HCT116 (cell line): ENCODE data around the gene MALSU1. TPM values are rescaled to one million over a fixed set of nuclear protein-coding genes. Genes with fewer than 3 reads are reported as not detected.

Source experiments
- ATAC-seq: fragments of 200-7000 bp; cut with Tn5 transposase; 2 replicates; pipeline ENCODE4 v1.9.1; 2020; ENCODE audit warnings: mild to moderate bottlenecking, moderate library complexity
- Bru-seq: library from RNA; stranded (reverse); fragments of 400-500 nt; gene quantifications from one replicate; lab custom pipeline; 2021; lab: Mats Ljungman, UMichigan
- BruChase-seq, 2 experiments: library from RNA; stranded (reverse); fragments of 400-500 nt; gene quantifications; one replicate each; lab custom pipeline; 2021; lab: Mats Ljungman, UMichigan
- BruUV-seq: library from RNA; stranded (reverse); fragments of 400-500 nt; replicated peaks from 2 replicates; lab custom pipeline; 2021; lab: Mats Ljungman, UMichigan
- CTCF ChIA-PET: fragments of 300-600 bp; sonication (Branson Sonifier 250); formaldehyde crosslinking; loops from one replicate; lab custom pipeline; 2021; ENCODE audit warnings: antibody characterized with exemption; lab: Charles Lee
- POLR2A ChIA-PET: fragments of 300-600, 350-600 bp; sonication (Branson Sonifier 250); formaldehyde crosslinking; loops from one replicate; lab custom pipeline; 2021; ENCODE audit warnings: antibody characterized with exemption; lab: Charles Lee
- RAD21 ChIA-PET, 2 experiments: fragments of 300-600 bp; sonication (Branson Sonifier 250); formaldehyde crosslinking; loops; one replicate each; lab custom pipeline; 2023; ENCODE audit warnings: low total read pairs in 2 of 2; ENCODE audit not compliant: uncharacterized antibody in 2 of 2, unreplicated experiment in 2 of 2, low non-redundant PET in 1 of 2; lab: Charles Lee
- DNase-seq: peaks from one replicate; pipeline ENCODE4 v3.0.0-alpha.2; 2010; ENCODE audit warnings: low read depth, low spot score
- H2AFZ ChIP-seq: fragments of 200-600 bp; shearing (Covaris generic), sonication (generic); 2 replicates; pipeline ENCODE4 v1.6.1; 2017; ENCODE audit warnings: low read depth, mixed run types, mixed read lengths, antibody characterized with exemption, low read length; ENCODE audit not compliant: poor library complexity, severe bottlenecking
- H3K27ac ChIP-seq: 2 replicates; pipeline ENCODE4 v1.5.1; 2012; ENCODE audit warnings: low read depth, low read length
- H3K27me3 ChIP-seq: fragments of 200-600 bp; sonication (generic); 2 replicates; pipeline ENCODE4 v1.6.1; 2016; ENCODE audit warnings: mixed run types, low read length, mixed read lengths; ENCODE audit not compliant: insufficient read depth
- H3K36me3 ChIP-seq, 2 experiments: fragments of 200-500 bp in 1 of 2; fragments of 200-600 bp in 1 of 2; sonication (Bioruptor generic) in 1 of 2; sonication (generic) in 1 of 2; 2 replicates each; pipeline versions ENCODE4 v1.5.1 to v1.6.1; 2014 to 2016; ENCODE audit warnings: low read length in 2 of 2, inconsistent platforms in 1 of 2, mixed read lengths in 1 of 2, mixed run types in 1 of 2; ENCODE audit not compliant: insufficient read depth in 2 of 2, control insufficient read depth in 1 of 2
- H3K4me1 ChIP-seq, 2 experiments: fragments of 200-600 bp in 1 of 2; sonication (generic) in 1 of 2; 2 replicates each; pipeline versions ENCODE4 v1.5.1 to v1.6.1; 2012 to 2017; ENCODE audit warnings: low read length in 2 of 2, inconsistent platforms in 1 of 2, mild to moderate bottlenecking in 1 of 2, mixed read lengths in 1 of 2, mixed run types in 1 of 2, moderate library complexity in 1 of 2; ENCODE audit not compliant: insufficient read depth in 2 of 2, control insufficient read depth in 1 of 2
- H3K4me2 ChIP-seq: fragments of 200-600 bp; sonication (generic); 2 replicates; pipeline ENCODE4 v1.6.1; 2017; ENCODE audit warnings: mixed run types, low read length, mixed read lengths
- H3K4me3 ChIP-seq, 2 experiments: fragments of 200-600 bp in 1 of 2; sonication (generic) in 1 of 2; replicated peaks in 1 of 2; 2 replicates each; pipeline ENCODE4 v1.5.1; 2011 to 2016; ENCODE audit warnings: low read length in 2 of 2, control low read depth in 1 of 2, low read depth in 1 of 2, mild to moderate bottlenecking in 1 of 2, mixed read lengths in 1 of 2, mixed run types in 1 of 2
- H3K79me2 ChIP-seq: fragments of 200-600 bp; sonication (generic); 2 replicates; pipeline ENCODE4 v1.6.1; 2017; ENCODE audit warnings: mild to moderate bottlenecking, mixed run types, low read length, moderate library complexity, mixed read lengths; ENCODE audit not compliant: insufficient read depth
- H3K9ac ChIP-seq: fragments of 200-600 bp; sonication (generic); 2 replicates; pipeline ENCODE4 v1.6.1; 2016; ENCODE audit warnings: low read length, mixed read lengths
- H3K9me2 ChIP-seq: fragments of 200-600 bp; sonication (generic), shearing (Covaris generic); 2 replicates; pipeline ENCODE4 v1.6.1; 2017; ENCODE audit warnings: mixed run types, mild to moderate bottlenecking, moderate library complexity; ENCODE audit not compliant: insufficient read depth
- H3K9me3 ChIP-seq, 2 experiments: fragments of 200-500 bp in 1 of 2; fragments of 200-600 bp in 1 of 2; sonication (Bioruptor generic) in 1 of 2; sonication (generic) in 1 of 2; 2 replicates each; pipeline ENCODE4 v1.6.1; 2014 to 2017; ENCODE audit warnings: low read length in 2 of 2, mixed read lengths in 2 of 2, inconsistent platforms in 1 of 2, low read depth in 1 of 2, mild to moderate bottlenecking in 1 of 2, mixed run types in 1 of 2, moderate library complexity in 1 of 2; ENCODE audit not compliant: control insufficient read depth in 1 of 2, insufficient read depth in 1 of 2
- H4K20me1 ChIP-seq: fragments of 200-600 bp; sonication (generic), shearing (Covaris generic); 2 replicates; pipeline ENCODE4 v1.6.1; 2017; ENCODE audit warnings: mixed run types, mild to moderate bottlenecking, moderate library complexity; ENCODE audit not compliant: insufficient read depth
- ATF3 ChIP-seq: IDR thresholded peaks from 2 replicates; pipeline ENCODE4 v1.6.1; 2012
- CBX3 ChIP-seq: IDR thresholded peaks from 2 replicates; pipeline ENCODE4 v1.6.1; 2012; ENCODE audit warnings: low read depth
- CEBPB ChIP-seq: IDR thresholded peaks from 2 replicates; pipeline ENCODE4 v1.6.1; 2012; ENCODE audit warnings: low read depth
- CTCF ChIP-seq, 3 experiments: fragments of 200-600 bp in 1 of 3; sonication (generic) in 1 of 3; IDR thresholded peaks in 2 of 3; conservative IDR thresholded peaks in 1 of 3; 2 replicates each; pipeline ENCODE4 v1.5.1; 2012 to 2017; ENCODE audit warnings: low read depth in 2 of 3, low read length in 2 of 3, antibody characterized with exemption in 1 of 3, borderline replicate concordance in 1 of 3, control low read depth in 1 of 3, mild to moderate bottlenecking in 1 of 3, mixed read lengths in 1 of 3, mixed run types in 1 of 3, moderate library complexity in 1 of 3; ENCODE audit not compliant: insufficient read depth in 1 of 3
- EGR1 ChIP-seq: IDR thresholded peaks from 2 replicates; pipeline ENCODE4 v1.6.1; 2012; ENCODE audit warnings: low read depth
- ELF1 ChIP-seq: IDR thresholded peaks from 2 replicates; pipeline ENCODE4 v1.6.1; 2012; ENCODE audit warnings: low read depth, borderline replicate concordance
- EZH2phosphoT487 ChIP-seq: fragments of 200-600 bp; IDR thresholded peaks from 2 replicates; pipeline ENCODE4 v1.6.1; 2018; ENCODE audit warnings: antibody characterized with exemption, borderline replicate concordance
- FOSL1 ChIP-seq: IDR thresholded peaks from 2 replicates; pipeline ENCODE4 v1.6.1; 2012; ENCODE audit warnings: low read depth
- JUND ChIP-seq: IDR thresholded peaks from 2 replicates; pipeline ENCODE4 v1.6.1; 2012
- POLR2A ChIP-seq: IDR thresholded peaks from 2 replicates; pipeline ENCODE4 v1.7.0; 2011; ENCODE audit warnings: borderline replicate concordance; ENCODE audit not compliant: insufficient read depth, insufficient read length; ENCODE audit errors: extremely low read depth
- POLR2AphosphoS5 ChIP-seq: IDR thresholded peaks from 2 replicates; pipeline ENCODE4 v1.6.1; 2011; ENCODE audit warnings: mild to moderate bottlenecking, low read depth, low read length, moderate library complexity
- RAD21 ChIP-seq: IDR thresholded peaks from 2 replicates; pipeline ENCODE4 v1.6.1; 2012; ENCODE audit warnings: low read depth, mild to moderate bottlenecking
- SIN3A ChIP-seq: IDR thresholded peaks from 2 replicates; pipeline ENCODE4 v1.6.1; 2012; ENCODE audit warnings: low read depth
- SP1 ChIP-seq: IDR thresholded peaks from 2 replicates; pipeline ENCODE4 v1.6.1; 2012; ENCODE audit warnings: low read depth
- TCF7L2 ChIP-seq: IDR thresholded peaks from 2 replicates; pipeline ENCODE4 v1.7.0; 2011; ENCODE audit warnings: borderline replicate concordance, inconsistent platforms; ENCODE audit not compliant: insufficient read depth, insufficient read length; ENCODE audit errors: extremely low read depth
- YY1 ChIP-seq: IDR thresholded peaks from 2 replicates; pipeline ENCODE4 v1.6.1; 2011; ENCODE audit warnings: low read length, low read depth, moderate library complexity, mild to moderate bottlenecking; ENCODE audit not compliant: insufficient replicate concordance; ENCODE audit errors: extremely low read depth
- ZBTB33 ChIP-seq: IDR thresholded peaks from 2 replicates; pipeline ENCODE4 v1.6.1; 2011; ENCODE audit warnings: mild to moderate bottlenecking, low read length, moderate library complexity; ENCODE audit not compliant: insufficient replicate concordance; ENCODE audit errors: extremely low read depth
- ZFX ChIP-seq: fragments of 450-650 bp; IDR thresholded peaks from 2 replicates; pipeline ENCODE4 v1.6.1; 2017
- ZNF274 ChIP-seq: fragments of 200-500 bp; sonication (Bioruptor generic); IDR thresholded peaks from 2 replicates; pipeline ENCODE4 v1.6.1; 2014; ENCODE audit warnings: mild to moderate bottlenecking, low read depth, low read length, inconsistent platforms
- intact Hi-C: fragments of 100-400 bp; cut with micrococcal nuclease; formaldehyde crosslinking; loops from 2 replicates; pipeline ENCODE4 v1.10.0; 2022
- long read RNA-seq: library from polyadenylated mRNA; unstranded; transcript quantifications from one replicate; pipeline ENCODE4 v2.0.0, GENCODE V29; 2021; ENCODE audit not compliant: unreplicated experiment
- polyA plus RNA-seq: library from polyadenylated mRNA; unstranded; fragments of >200 nt; gene quantifications from 2 replicates; pipeline ENCODE4 v1.2.1, GENCODE V29; 2012; ENCODE audit warnings: missing spikeins
- total RNA-seq: library from RNA; stranded (reverse); gene quantifications from one replicate; pipeline ENCODE4 v1.2.1, GENCODE V29; 2021; ENCODE audit not compliant: unreplicated experiment

The MALSU1 gene
- total RNA-seq (105 TPM), Bru-seq, nascent RNA (percentile 88 among the genes with signal in this experiment), BruChase-seq, experiment 1, labeled RNA remaining after a 6-hour chase (percentile 72 among the genes with signal in this experiment), BruChase-seq, experiment 2, labeled RNA remaining after a 2-hour chase (percentile 87 among the genes with signal in this experiment)
- 64.0 and 76.1 TPM in 2 replicates for polyA plus RNA-seq
- long read RNA-seq, transcript MALSU1-202 (4 exons, 3,044 nt), result major isoform, 60 of 69 reads
- long read RNA-seq, partial matches to known transcripts, result 1 of 69 reads
- long read RNA-seq, other reads (novel, unspliced or antisense), result 8 of 69 reads

- peaks cover 16 to 32% of the 10 kb centered on the region in 2 experiments; a peak in 3 of 4 replicates for H3K4me1 ChIP-seq
- H3K27me3 ChIP-seq, result no peaks in the 10 kb centered on the region
- H3K36me3 ChIP-seq, result peaks cover 8 to 9% of the 10 kb centered on the region in 2 experiments; a peak in 2 of 4 replicates
- intact Hi-C loops, result loop anchor here (5.0 kb wide), 1 partner anchor 192 kb away; the partner anchor contains the start of gene KLHL7
- peak within 1 kb of the TSS; percentile 100 for H3K4me2 ChIP-seq
- peak within 1 kb of the TSS; percentile 96 to 100 for H3K4me3 ChIP-seq
- peaks cover 49% of the 10 kb centered on the region for H3K79me2 ChIP-seq
- ChIA-PET CTCF (interaction anchor here (1.0 to 1.6 kb wide), 2 partner anchors 23 to 26 kb away, joined by 4 read pairs; no protein-coding TSS in a partner anchor), RAD21 (interaction anchor here in 1 of 2 experiments (0.9 kb wide), 1 partner anchor 246 kb away, joined by 5 read pairs; no protein-coding TSS in a partner anchor), POLR2A (interaction anchor here (0.8 to 1.7 kb wide), 7 partner anchors 9 to 232 kb away, joined by 3 to 4 read pairs (median 3); no protein-coding TSS in a partner anchor)
- peak within 1 kb of the TSS; percentile 81 for H3K27ac ChIP-seq
- peak within 1 kb of the TSS; percentile 93 for H2AFZ ChIP-seq
- H3K9me2 ChIP-seq, result no peaks in the 10 kb centered on the region
- no peaks in the 10 kb centered on the region for H4K20me1 ChIP-seq
- no peaks in the 10 kb centered on the region for H3K9me3 ChIP-seq
- BruUV-seq, result TSS peak; percentile 93
- peak within 1 kb of the TSS; percentile 93 for H3K9ac ChIP-seq
- DNase-seq (peak; percentile 95), ATAC-seq (peak; percentile 95)
- TF ChIP-seq CTCF (IDR thresholded peaks at IDR 0.05 in 2 of 3, conservative IDR thresholded peaks at IDR 0.05 in 1 of 3; ENCODE audit: borderline replicate concordance in 1 of 3, insufficient read depth in 1 of 3, low read depth in 2 of 3, low read length in 2 of 3), result no peak
- no peak for TF ChIP-seq ATF3
- peak; percentile 11; the same call in 1 of the 2 replicates for TF ChIP-seq RAD21
- peak; percentile 94 for TF ChIP-seq POLR2AphosphoS5
- TF ChIP-seq CBX3, result 0 out of 2 replicates have a peak, but pooled peaks have one; percentile 23
- TF ChIP-seq ZNF274, result no peak
- no peak for TF ChIP-seq JUND
- TF ChIP-seq FOSL1, result no peak
- peak; percentile 97 for TF ChIP-seq EGR1
- peak; percentile 71 for TF ChIP-seq ELF1
- TF ChIP-seq ZFX, result peak; percentile 98
- TF ChIP-seq TCF7L2, result peak; percentile 12
- TF ChIP-seq YY1, result peak; percentile 85
- TF ChIP-seq EZH2phosphoT487, result no peak
- TF ChIP-seq POLR2A, result peak; percentile 94
- TF ChIP-seq ZBTB33, result peak; percentile 56
- no peak for TF ChIP-seq CEBPB
- peak; percentile 72 for TF ChIP-seq SP1
- peak; percentile 88 for TF ChIP-seq SIN3A
These were observed at the start of gene MALSU1 for GRCh38 chr7:23298885-23299769. Gene MALSU1, plus strand, starts transcription at chr7:23299339. Its CDS starts 14 bp downstream, at chr7:23299353.
